ENCODE measurements around the gene PARD6A.

Gene PARD6A

DNA sequence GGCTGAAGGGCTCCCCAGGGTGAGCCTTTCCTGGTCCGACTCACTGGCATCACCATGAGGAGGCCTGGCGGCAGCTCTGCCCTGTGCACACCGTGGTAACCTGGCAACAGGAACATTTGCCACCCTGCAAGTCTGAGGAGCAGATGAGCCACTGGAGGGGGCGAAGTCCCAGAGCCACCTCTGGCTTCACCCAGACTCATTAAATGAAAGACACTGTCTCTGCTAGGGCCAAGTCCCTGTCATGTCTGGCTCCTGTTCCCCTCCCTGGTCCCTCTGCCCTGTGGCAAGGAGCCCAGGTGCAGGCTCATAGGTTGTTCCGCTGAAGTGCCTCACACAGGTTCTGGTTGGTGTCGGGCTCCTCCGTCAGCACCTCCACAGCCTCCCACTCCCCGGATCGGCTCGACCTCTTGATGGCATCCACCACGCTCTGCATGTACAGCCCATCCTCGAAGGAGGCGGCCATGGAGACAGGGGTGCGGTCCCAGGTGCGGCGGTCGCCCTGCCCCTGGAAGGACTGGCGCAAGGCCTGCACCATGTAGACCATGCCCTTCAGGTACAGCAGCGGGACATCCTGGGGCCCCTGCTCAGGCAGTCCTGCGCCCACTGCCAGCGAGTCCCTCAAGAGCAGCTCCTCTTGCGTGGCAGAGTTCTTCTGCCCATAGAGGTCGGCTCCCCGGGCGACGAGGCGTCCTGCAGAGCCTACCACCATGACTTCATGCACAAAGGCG, 14.3 kb downstream of the PARD6A start:
- H3K27ac ChIP-seq: peak overlapping the region; percentile 86
- no peak for TF ChIP-seq ZFX (IDR thresholded peaks at IDR 0.05)
- TF ChIP-seq, protein P1, sequence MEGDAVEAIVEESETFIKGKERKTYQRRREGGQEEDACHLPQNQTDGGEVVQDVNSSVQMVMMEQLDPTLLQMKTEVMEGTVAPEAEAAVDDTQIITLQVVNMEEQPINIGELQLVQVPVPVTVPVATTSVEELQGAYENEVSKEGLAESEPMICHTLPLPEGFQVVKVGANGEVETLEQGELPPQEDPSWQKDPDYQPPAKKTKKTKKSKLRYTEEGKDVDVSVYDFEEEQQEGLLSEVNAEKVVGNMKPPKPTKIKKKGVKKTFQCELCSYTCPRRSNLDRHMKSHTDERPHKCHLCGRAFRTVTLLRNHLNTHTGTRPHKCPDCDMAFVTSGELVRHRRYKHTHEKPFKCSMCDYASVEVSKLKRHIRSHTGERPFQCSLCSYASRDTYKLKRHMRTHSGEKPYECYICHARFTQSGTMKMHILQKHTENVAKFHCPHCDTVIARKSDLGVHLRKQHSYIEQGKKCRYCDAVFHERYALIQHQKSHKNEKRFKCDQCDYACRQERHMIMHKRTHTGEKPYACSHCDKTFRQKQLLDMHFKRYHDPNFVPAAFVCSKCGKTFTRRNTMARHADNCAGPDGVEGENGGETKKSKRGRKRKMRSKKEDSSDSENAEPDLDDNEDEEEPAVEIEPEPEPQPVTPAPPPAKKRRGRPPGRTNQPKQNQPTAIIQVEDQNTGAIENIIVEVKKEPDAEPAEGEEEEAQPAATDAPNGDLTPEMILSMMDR (conservative IDR thresholded peaks at IDR 0.05): no peak

GRCh38 chr16:67675579-67675935, 14.8 kb downstream of the PARD6A start:
- H3K27ac ChIP-seq: peak overlapping the region; percentile 86
- TF ChIP-seq ZFX (IDR thresholded peaks at IDR 0.05): no peak
- TF ChIP-seq, protein P1 (conservative IDR thresholded peaks at IDR 0.05): no peak

- peak overlapping the region; percentile 86 for H3K27ac ChIP-seq
- no peak for TF ChIP-seq ZFX (IDR thresholded peaks at IDR 0.05)
- TF ChIP-seq, protein P1 (conservative IDR thresholded peaks at IDR 0.05): no peak
These were observed 15.2 kb downstream of the PARD6A start for GRCh38 chr16:67675999-67676398.

GRCh38 chr16:67676516-67676915, 15.8 kb downstream of the PARD6A start:
- H3K27ac ChIP-seq: peak overlapping the region; percentile 86
- TF ChIP-seq ZFX (IDR thresholded peaks at IDR 0.05): no peak
- TF ChIP-seq, protein P1 (conservative IDR thresholded peaks at IDR 0.05): no peak

DNA sequence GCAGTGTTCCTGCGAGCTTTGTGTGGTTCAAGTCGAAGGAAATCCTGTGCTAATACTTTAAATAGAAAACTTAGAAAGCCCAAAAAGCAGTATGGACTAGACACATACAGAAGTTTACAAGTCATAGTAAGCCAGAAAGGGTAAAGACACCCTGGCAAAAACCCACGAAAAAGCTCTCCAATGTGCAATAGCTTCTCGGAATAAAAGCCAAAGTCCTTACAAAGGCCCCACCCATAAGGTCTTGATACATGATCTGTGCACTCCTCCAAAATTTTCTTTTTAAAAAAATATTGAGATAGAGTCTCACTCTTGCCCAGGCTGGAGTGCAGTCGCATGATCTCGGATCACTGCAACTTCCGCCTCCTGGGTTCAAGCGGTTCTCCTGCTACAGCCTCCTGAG, 16.2 kb downstream of the PARD6A start:
- peak overlapping the region; percentile 86 for H3K27ac ChIP-seq

DNA sequence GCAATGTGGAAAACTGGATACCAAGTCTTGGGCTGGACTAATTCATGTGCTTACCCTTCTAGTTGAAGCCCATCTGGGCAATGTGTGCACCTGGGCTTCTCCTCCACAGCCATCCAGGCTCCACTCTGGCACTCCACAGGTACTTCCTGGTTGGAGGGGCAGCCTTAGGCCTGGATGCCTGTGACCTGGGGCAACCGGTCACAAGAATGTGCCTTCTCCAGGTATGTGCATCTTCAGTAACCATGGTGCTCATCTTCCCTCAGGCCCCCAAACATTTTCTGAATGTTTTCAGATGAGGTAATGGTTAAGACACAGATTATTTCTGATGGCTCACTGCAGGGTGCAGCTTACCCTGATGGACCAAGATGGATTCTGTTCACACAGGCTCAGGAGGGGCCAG, 17.0 kb downstream of the PARD6A start:
- TF ChIP-seq ZFX (IDR thresholded peaks at IDR 0.05): no peak
- TF ChIP-seq, protein P1 (conservative IDR thresholded peaks at IDR 0.05): no peak
- H3K27ac ChIP-seq: peak overlapping the region; percentile 86

More for the DNA sequence above, 16.2 kb downstream of the PARD6A start:
- TF ChIP-seq ZFX (IDR thresholded peaks at IDR 0.05): no peak
- TF ChIP-seq, protein P1 (conservative IDR thresholded peaks at IDR 0.05): no peak

- H3K27ac ChIP-seq: peak overlapping the region; percentile 86
- no peak for TF ChIP-seq ZFX (IDR thresholded peaks at IDR 0.05)
- TF ChIP-seq, protein P1 (conservative IDR thresholded peaks at IDR 0.05): no peak
These were observed 17.7 kb downstream of the PARD6A start for GRCh38 chr16:67678354-67679023.

Data from C4-2B (cell line).